ENCODE results near the gene ETNK1. TPM values are rescaled to one million over a fixed set of nuclear protein-coding genes. Genes with fewer than 3 reads are reported as not detected.
"Not testable (repeated sequence)": the region's sequence is repeated elsewhere in the genome, so short reads cannot be mapped to it uniquely, and the experiment has no call there.

Gene ETNK1
- total RNA-seq (2014; rRNA removed; shearing (Covaris generic); ENCODE audit: low replicate concordance) = 8.5 and 11.0 TPM in 2 replicates

- no peaks in the 10 kb centered on the region for H3K36me3 ChIP-seq
- no peaks in the 10 kb centered on the region for H3K27me3 ChIP-seq
- no peaks in the 10 kb centered on the region for H3K9me3 ChIP-seq
- peak; percentile 96 for DNase-seq
- peak within 1 kb of the TSS; percentile 82 for H3K4me3 ChIP-seq
Measured at GRCh38 chr12:22624870-22625761, at the start of gene ETNK1. TSS of gene ETNK1 (plus strand) at chr12:22625171. CDS start at chr12:22625431, 260 bp downstream.

GRCh38 chr12:22576065-22576464, 48.9 kb upstream of the ETNK1 start:
- no peak for DNase-seq
- no peaks in the 10 kb centered on the region for H3K36me3 ChIP-seq
- no peaks in the 10 kb centered on the region for H3K9me3 ChIP-seq
- no peak overlapping the region for H3K4me3 ChIP-seq
- H3K27me3 ChIP-seq = no peaks in the 10 kb centered on the region

- Histone ChIP-seq H3K36me3 (no peaks in the 10 kb centered on the region), H3K27me3 (no peaks in the 10 kb centered on the region), H3K9me3 (no peaks in the 10 kb centered on the region), H3K4me3 (no peak overlapping the region)
- no peak for DNase-seq
Measured at GRCh38 chr12:22576473-22576872, 48.5 kb upstream of the ETNK1 start.

- no peak for DNase-seq
- Histone ChIP-seq H3K36me3 (no peaks in the 10 kb centered on the region), H3K4me3 (no peak overlapping the region), H3K27me3 (no peaks in the 10 kb centered on the region), H3K9me3 (no peaks in the 10 kb centered on the region)
Measured at GRCh38 chr12:22577667-22578066, 47.3 kb upstream of the ETNK1 start.

GRCh38 chr12:22578328-22578727, 46.6 kb upstream of the ETNK1 start:
- DNase-seq = no peak
- Histone ChIP-seq H3K4me3 (no peak overlapping the region), H3K36me3 (no peaks in the 10 kb centered on the region)

GRCh38 chr12:22588817-22589216, 36.2 kb upstream of the ETNK1 start:
- Histone ChIP-seq H3K27me3 (no peaks in the 10 kb centered on the region), H3K36me3 (no peaks in the 10 kb centered on the region), H3K4me3 (no peak overlapping the region), H3K9me3 (no peaks in the 10 kb centered on the region)
- no peak for DNase-seq

More at GRCh38 chr12:22578328-22578727, 46.6 kb upstream of the ETNK1 start:
- Histone ChIP-seq H3K27me3 (no peaks in the 10 kb centered on the region), H3K9me3 (no peaks in the 10 kb centered on the region)

- Histone ChIP-seq H3K9me3 (no peaks in the 10 kb centered on the region), H3K36me3 (no peaks in the 10 kb centered on the region)
Measured at GRCh38 chr12:22593864-22594263, 31.1 kb upstream of the ETNK1 start.

GRCh38 chr12:22597539-22597938, 27.4 kb upstream of the ETNK1 start:
- not testable (repeated sequence) for H3K9me3 ChIP-seq, H3K27me3 ChIP-seq, DNase-seq, H3K36me3 ChIP-seq, H3K4me3 ChIP-seq

More at GRCh38 chr12:22593864-22594263, 31.1 kb upstream of the ETNK1 start:
- Histone ChIP-seq H3K4me3 (no peak overlapping the region), H3K27me3 (no peaks in the 10 kb centered on the region)
- no peak for DNase-seq

- no peak overlapping the region for H3K4me3 ChIP-seq
- H3K36me3 ChIP-seq = no peaks in the 10 kb centered on the region
- no peaks in the 10 kb centered on the region for H3K27me3 ChIP-seq
- DNase-seq = no peak
- no peaks in the 10 kb centered on the region for H3K9me3 ChIP-seq
Measured at GRCh38 chr12:22598141-22598762, 26.7 kb upstream of the ETNK1 start.

GRCh38 chr12:22598763-22599161, 26.2 kb upstream of the ETNK1 start:
- Histone ChIP-seq H3K27me3 (no peaks in the 10 kb centered on the region), H3K9me3 (no peaks in the 10 kb centered on the region)
- no peak for DNase-seq

GRCh38 chr12:22600181-22600580, 24.8 kb upstream of the ETNK1 start:
- no peak for DNase-seq
- no peaks in the 10 kb centered on the region for H3K9me3 ChIP-seq
- no peaks in the 10 kb centered on the region for H3K27me3 ChIP-seq
- H3K4me3 ChIP-seq = no peak overlapping the region
- no peaks in the 10 kb centered on the region for H3K36me3 ChIP-seq

More at GRCh38 chr12:22598763-22599161, 26.2 kb upstream of the ETNK1 start:
- no peak overlapping the region for H3K4me3 ChIP-seq
- H3K36me3 ChIP-seq = no peaks in the 10 kb centered on the region

- DNase-seq = no peak
- Histone ChIP-seq H3K27me3 (no peaks in the 10 kb centered on the region), H3K36me3 (no peaks in the 10 kb centered on the region), H3K9me3 (peaks cover 5% of the 10 kb centered on the region; the same call in 1 of the 2 replicates), H3K4me3 (no peak overlapping the region)
Measured at GRCh38 chr12:22609501-22609900, 15.5 kb upstream of the ETNK1 start.

- Histone ChIP-seq H3K27me3 (no peaks in the 10 kb centered on the region), H3K9me3 (peaks cover 5% of the 10 kb centered on the region; the same call in 1 of the 2 replicates), H3K4me3 (no peak overlapping the region), H3K36me3 (no peaks in the 10 kb centered on the region)
- DNase-seq = no peak
Measured at GRCh38 chr12:22610131-22610530, 14.8 kb upstream of the ETNK1 start.

- DNase-seq, H3K4me3 ChIP-seq, H3K9me3 ChIP-seq, H3K27me3 ChIP-seq, H3K36me3 ChIP-seq: not testable (repeated sequence)
Measured at GRCh38 chr12:22612822-22613221, 12.1 kb upstream of the ETNK1 start.

GRCh38 chr12:22615963-22616501, 8.9 kb upstream of the ETNK1 start:
- H3K36me3 ChIP-seq = no peaks in the 10 kb centered on the region
- no peaks in the 10 kb centered on the region for H3K27me3 ChIP-seq
- peaks cover 10% of the 10 kb centered on the region for H3K9me3 ChIP-seq
- no peak for DNase-seq
- H3K4me3 ChIP-seq = no peak overlapping the region

GRCh38 chr12:22617630-22618029, 7.3 kb upstream of the ETNK1 start:
- Histone ChIP-seq H3K36me3 (no peaks in the 10 kb centered on the region), H3K27me3 (no peaks in the 10 kb centered on the region), H3K9me3 (peaks cover 9% of the 10 kb centered on the region), H3K4me3 (no peak overlapping the region)
- DNase-seq = no peak

GRCh38 chr12:22624548-22624869, 462 bp upstream of the ETNK1 start:
- Histone ChIP-seq H3K36me3 (no peaks in the 10 kb centered on the region), H3K9me3 (no peaks in the 10 kb centered on the region), H3K27me3 (no peaks in the 10 kb centered on the region), H3K4me3 (peak overlapping the region; percentile 82)
- no peak for DNase-seq
